ACHN (cell line): ENCODE measurements around the gene COX4I1.

ENCODE experiments used
- DNase-seq: peaks from one replicate; pipeline ENCODE4 v3.0.0-alpha.2; 2015
- in situ Hi-C: cut with HindIII; loops from 2 replicates; pipeline ENCODE4 v1.10.0; 2017; ENCODE audit warnings: low sequenced_read_pairs, low pct_ligation_motif_present, low pct_unique_long_range_greater_than_20kb

Gene COX4I1

GRCh38 chr16:85847036-85847435, 47.5 kb downstream of the COX4I1 start:
- in situ Hi-C loops: no loop called here
- no peak for DNase-seq

DNA sequence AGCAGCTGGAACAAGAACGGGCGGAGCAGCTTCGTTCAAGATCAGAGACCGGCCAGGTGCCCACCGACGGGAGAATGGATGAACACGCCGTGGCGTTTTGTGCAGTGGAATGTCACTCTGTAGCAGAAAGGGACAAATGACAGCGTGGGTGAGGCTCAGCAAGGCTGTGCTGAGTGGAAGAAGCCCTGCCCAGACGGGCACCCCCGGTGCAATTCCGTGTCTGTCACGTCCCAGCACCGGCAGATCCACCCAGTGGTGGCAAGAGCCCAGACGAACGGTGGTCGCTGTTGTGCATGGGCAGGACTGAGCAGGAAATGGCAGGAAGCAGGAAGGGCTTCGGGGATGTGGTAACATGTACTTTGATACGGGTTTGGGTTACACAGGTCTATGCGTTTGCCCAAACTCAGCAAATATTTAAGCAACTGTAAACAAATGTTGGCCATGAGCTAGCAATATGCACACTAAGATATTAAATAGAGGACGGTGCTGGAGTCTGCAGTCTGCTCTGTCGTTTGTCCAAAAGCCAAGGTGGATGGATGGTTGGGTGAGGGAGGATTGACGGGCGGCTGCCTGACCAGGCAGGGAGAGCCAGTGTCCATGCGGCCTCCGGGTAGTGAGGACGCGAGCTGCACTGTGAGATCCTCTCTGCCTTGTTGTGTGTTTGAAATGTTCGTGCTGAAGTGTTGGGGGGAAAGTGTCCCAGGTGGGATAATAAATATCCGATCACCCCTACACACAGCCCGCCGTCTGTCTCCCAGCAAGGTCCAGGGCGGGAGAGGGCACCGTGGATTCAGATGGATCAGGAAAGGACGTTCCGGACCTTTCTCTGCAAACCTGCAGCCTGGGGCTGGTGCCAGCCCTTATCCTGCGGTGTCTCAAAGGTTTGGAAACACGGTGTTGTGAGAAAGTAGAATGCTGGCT, 48.4 kb downstream of the COX4I1 start:
- in situ Hi-C loops: no loop called here
- DNase-seq: no peak

GRCh38 chr16:85848986-85849385, 49.5 kb downstream of the COX4I1 start:
- in situ Hi-C loops: no loop called here
- DNase-seq: no peak

- no peak for DNase-seq
- in situ Hi-C loops: no loop called here
Observed at GRCh38 chr16:85849388-85849787, 49.9 kb downstream of the COX4I1 start.

DNA sequence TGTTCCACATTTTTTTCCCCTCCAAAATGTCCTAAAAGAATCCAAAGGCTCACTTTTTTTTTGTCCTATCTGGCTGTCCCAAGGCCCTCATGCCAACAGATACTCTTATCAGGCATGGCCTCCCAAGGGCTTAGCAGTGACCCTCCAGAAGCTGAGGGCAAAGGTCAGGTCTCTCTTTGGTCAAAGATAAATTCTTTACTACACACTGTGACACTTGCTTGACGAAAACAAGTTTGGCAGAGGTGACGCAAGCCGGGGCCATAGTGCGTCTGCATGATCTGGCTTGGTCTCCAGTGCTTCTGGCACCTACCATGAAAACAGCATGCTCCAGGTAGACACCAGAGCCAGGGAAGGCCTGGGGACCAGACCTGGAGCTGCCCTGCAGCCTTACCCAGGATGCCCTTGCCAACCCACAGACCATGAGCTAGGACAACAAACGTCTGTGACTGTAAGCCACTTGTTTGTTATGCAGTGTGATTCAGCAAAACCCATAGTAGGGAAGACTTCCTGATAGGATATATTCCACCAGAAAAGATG, 50.9 kb downstream of the COX4I1 start:
- DNase-seq: no peak
- in situ Hi-C loops: no loop called here

DNA sequence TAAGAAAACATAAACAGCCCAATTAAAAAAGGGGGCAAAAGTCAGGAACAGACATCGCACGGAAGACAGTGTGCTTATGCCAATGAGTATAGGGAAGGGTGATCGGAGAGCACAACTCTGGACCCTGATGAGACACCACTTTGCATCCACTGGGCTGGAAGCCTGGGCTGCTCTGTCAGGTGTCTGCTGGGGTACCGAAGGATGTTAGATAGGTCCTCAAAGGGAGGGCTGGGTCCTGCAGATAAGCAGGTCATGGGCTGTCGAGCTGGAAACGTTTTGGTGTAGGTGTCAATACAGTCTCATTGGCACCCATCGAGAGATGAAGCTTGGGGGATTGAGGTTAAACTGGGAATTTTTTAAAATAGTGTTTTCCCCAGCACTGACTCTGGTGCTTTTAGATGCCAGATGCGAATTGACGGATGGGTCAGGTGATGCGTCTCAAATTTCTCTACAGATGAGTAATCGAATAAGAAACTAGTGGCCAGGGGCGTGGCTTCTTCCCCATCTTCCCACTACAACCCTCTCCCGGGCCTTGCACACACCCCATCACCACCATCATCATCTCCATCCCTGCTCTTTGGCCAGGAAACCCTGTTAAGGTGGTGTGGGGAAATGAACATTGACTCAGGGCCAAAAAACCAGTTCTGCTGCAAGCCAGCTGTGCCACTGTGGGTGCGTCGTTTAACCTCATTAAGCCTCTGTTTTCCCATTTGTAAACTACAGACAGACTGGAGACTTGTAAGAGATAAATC, 51.7 kb downstream of the COX4I1 start:
- in situ Hi-C loops: no loop called here
- DNase-seq: no peak

GRCh38 chr16:85853547-85854545, 54.4 kb downstream of the COX4I1 start:
- in situ Hi-C loops: no loop called here
- DNase-seq: no peak

DNA sequence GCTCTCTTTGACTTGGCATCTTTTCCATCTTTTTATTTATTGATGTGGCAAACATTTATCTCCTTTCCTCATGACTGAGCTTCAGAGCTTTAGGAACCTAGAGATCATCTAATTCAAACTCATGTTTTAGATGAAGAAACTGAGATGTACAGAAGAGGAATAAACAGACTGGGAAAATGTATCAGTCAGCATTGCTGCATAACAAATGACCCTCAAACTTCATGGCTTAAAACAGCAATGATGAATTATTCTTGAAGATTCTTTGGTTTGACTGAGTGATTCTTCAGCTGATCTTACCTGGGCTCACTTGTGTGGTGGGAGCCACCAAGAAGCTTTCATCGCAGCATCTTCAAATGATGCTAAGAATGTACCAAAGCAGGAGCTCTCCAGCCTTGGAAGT, 55.4 kb downstream of the COX4I1 start:
- DNase-seq: no peak
- in situ Hi-C loops: no loop called here

DNA sequence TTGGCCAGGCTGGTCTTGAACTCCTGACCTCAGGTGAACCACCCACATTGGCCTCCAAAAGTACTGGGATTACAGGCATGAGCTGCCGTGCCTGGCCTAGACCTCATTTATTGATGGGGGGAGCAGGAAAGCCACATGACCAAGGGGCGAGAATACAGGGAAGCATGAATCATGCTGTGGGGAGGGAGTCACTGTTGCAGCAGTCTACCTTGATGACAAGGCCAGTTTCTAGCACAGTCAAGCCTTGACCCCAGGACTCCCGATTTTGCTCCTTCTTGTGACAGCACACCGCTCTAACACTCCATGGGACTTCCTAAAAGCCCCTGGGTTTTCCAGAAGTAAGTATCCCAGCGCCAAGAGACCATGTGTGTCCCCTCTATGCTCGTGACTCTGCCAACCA, 56.6 kb downstream of the COX4I1 start:
- DNase-seq: no peak
- in situ Hi-C loops: no loop called here

DNA sequence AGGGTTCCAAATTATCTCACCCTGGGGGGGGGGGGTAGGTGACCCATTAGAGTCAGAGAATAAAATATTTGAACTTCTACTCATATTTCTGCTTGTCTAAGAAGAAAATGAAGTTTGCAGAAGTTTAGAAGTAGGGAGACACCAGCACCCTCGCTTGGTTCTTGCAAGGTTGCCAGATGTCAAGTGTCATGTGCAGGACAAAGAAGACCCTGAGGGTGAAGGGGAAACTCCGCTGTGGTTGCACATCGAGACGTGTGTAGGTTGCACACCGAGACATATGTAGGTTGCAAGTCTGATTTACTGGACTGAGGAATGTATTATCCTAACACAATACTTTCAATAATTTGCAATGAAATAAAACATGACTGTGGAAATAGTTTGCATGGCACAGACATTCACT, 57.1 kb downstream of the COX4I1 start:
- in situ Hi-C loops: no loop called here
- no peak for DNase-seq
